ENCODE results near the gene PIGZ.
A peak's percentile ranks its signal among the peaks of the same experiment; 100 is the strongest.

PIGZ gene

GRCh38 chr3:196942226-196942914 lies 26.3 kb downstream of the PIGZ start, which contains the start of gene NCBP2:
Gene NCBP2, minus strand, starts transcription at chr3:196942528. Its CDS starts 25 bp downstream, at chr3:196942503.
- peaks cover 16% of the 10 kb centered on the region for H3K4me1 ChIP-seq (ENCODE audit: control insufficient read depth, insufficient read depth, low read length)
- peak within 1 kb of the TSS; percentile 98 for H3K4me2 ChIP-seq (ENCODE audit: low read length)
- peaks cover 19% of the 10 kb centered on the region for H3K36me3 ChIP-seq (ENCODE audit: insufficient read depth, low read length)
- H3K27me3 ChIP-seq (ENCODE audit: control insufficient read depth, insufficient read depth, low read length): no peaks in the 10 kb centered on the region
- H3K9me3 ChIP-seq (replicated peaks; ENCODE audit: low read length): no peaks in the 10 kb centered on the region
- H3K4me3 ChIP-seq (ENCODE audit: low read length): peak within 1 kb of the TSS; percentile 82
- peak within 1 kb of the TSS; percentile 96 for H3K9ac ChIP-seq (ENCODE audit: low read depth, low read length)

- H3K36me3 ChIP-seq (ENCODE audit: insufficient read depth, low read length): peaks cover 25% of the 10 kb centered on the region
Observed at GRCh38 chr3:196941729-196942225, 26.9 kb downstream of the PIGZ start.

GRCh38 chr3:196938576-196938975 lies 30.1 kb downstream of the PIGZ start:
- Histone ChIP-seq H3K4me2 (ENCODE audit: low read length) (no peak overlapping the region), H3K9me3 (replicated peaks; ENCODE audit: low read length) (no peaks in the 10 kb centered on the region), H3K27me3 (ENCODE audit: control insufficient read depth, insufficient read depth, low read length) (no peaks in the 10 kb centered on the region), H3K9ac (ENCODE audit: low read depth, low read length) (no peak overlapping the region), H3K4me3 (ENCODE audit: low read length) (no peak overlapping the region), H3K4me1 (ENCODE audit: control insufficient read depth, insufficient read depth, low read length) (peaks cover 13% of the 10 kb centered on the region), H3K36me3 (ENCODE audit: insufficient read depth, low read length) (peaks cover 57% of the 10 kb centered on the region)

More at GRCh38 chr3:196941729-196942225, 26.9 kb downstream of the PIGZ start:
- Histone ChIP-seq H3K9ac (ENCODE audit: low read depth, low read length) (peak overlapping the region; percentile 96), H3K27me3 (ENCODE audit: control insufficient read depth, insufficient read depth, low read length) (no peaks in the 10 kb centered on the region), H3K4me1 (ENCODE audit: control insufficient read depth, insufficient read depth, low read length) (peaks cover 16% of the 10 kb centered on the region), H3K4me2 (ENCODE audit: low read length) (peak overlapping the region; percentile 77), H3K9me3 (replicated peaks; ENCODE audit: low read length) (no peaks in the 10 kb centered on the region), H3K4me3 (ENCODE audit: low read length) (peak overlapping the region; percentile 82)

DNA sequence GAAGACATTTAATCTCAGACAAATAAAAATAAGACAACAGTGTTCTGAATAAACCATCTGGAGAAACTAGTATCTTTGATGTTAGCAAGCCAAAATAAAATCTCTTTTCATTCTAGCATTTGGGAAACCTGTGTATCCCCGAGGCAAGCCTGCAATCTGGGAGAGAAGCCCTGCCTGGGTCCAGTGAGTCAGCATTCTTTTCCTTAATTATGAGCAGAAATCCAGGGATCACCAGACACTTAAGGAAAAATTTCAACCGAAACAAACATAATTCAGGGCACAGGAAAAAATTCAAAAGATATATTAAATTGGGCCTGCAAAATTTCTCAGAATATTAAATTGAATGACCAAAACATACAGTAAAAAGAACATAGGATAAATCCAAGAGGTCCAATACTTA lies 30.5 kb downstream of the PIGZ start:
- peaks cover 8% of the 10 kb centered on the region for H3K4me1 ChIP-seq (ENCODE audit: control insufficient read depth, insufficient read depth, low read length)
- H3K27me3 ChIP-seq (ENCODE audit: control insufficient read depth, insufficient read depth, low read length): no peaks in the 10 kb centered on the region
- no peaks in the 10 kb centered on the region for H3K9me3 ChIP-seq (replicated peaks; ENCODE audit: low read length)
- no peak overlapping the region for H3K9ac ChIP-seq (ENCODE audit: low read depth, low read length)
- H3K36me3 ChIP-seq (ENCODE audit: insufficient read depth, low read length): peaks cover 60% of the 10 kb centered on the region
- no peak overlapping the region for H3K4me2 ChIP-seq (ENCODE audit: low read length)
- no peak overlapping the region for H3K4me3 ChIP-seq (ENCODE audit: low read length)

DNA sequence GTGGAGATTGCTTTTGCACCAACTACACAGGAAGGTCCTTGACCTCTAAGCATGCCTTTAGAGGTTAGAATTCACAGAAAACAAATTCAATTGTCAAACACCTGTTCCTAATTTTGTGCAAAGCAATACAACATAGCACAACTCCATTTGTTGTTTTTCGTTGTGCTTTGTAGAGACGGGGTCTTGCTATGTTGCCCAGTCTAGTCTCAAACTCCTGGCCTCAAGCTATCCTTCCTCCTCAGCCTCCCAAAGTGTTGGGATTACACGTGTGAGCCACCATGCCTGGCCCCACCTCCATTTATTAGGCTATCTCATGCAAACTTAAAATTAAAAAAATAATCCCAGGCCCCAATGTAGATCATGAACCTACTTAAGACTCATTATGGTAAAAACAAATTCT lies 32.3 kb downstream of the PIGZ start:
- Histone ChIP-seq H3K36me3 (ENCODE audit: insufficient read depth, low read length) (peaks cover 67% of the 10 kb centered on the region), H3K9ac (ENCODE audit: low read depth, low read length) (no peak overlapping the region), H3K4me3 (ENCODE audit: low read length) (no peak overlapping the region), H3K27me3 (ENCODE audit: control insufficient read depth, insufficient read depth, low read length) (no peaks in the 10 kb centered on the region), H3K9me3 (replicated peaks; ENCODE audit: low read length) (no peaks in the 10 kb centered on the region), H3K4me1 (ENCODE audit: control insufficient read depth, insufficient read depth, low read length) (peaks cover 8% of the 10 kb centered on the region), H3K4me2 (ENCODE audit: low read length) (no peak overlapping the region)

- Histone ChIP-seq H3K27me3 (ENCODE audit: control insufficient read depth, insufficient read depth, low read length) (no peaks in the 10 kb centered on the region), H3K9ac (ENCODE audit: low read depth, low read length) (no peak overlapping the region), H3K4me1 (ENCODE audit: control insufficient read depth, insufficient read depth, low read length) (no peaks in the 10 kb centered on the region), H3K4me3 (ENCODE audit: low read length) (no peak overlapping the region), H3K9me3 (replicated peaks; ENCODE audit: low read length) (no peaks in the 10 kb centered on the region), H3K36me3 (ENCODE audit: insufficient read depth, low read length) (peaks cover 76% of the 10 kb centered on the region), H3K4me2 (ENCODE audit: low read length) (no peak overlapping the region)
Observed at GRCh38 chr3:196932600-196932999, 36.0 kb downstream of the PIGZ start.

DNA sequence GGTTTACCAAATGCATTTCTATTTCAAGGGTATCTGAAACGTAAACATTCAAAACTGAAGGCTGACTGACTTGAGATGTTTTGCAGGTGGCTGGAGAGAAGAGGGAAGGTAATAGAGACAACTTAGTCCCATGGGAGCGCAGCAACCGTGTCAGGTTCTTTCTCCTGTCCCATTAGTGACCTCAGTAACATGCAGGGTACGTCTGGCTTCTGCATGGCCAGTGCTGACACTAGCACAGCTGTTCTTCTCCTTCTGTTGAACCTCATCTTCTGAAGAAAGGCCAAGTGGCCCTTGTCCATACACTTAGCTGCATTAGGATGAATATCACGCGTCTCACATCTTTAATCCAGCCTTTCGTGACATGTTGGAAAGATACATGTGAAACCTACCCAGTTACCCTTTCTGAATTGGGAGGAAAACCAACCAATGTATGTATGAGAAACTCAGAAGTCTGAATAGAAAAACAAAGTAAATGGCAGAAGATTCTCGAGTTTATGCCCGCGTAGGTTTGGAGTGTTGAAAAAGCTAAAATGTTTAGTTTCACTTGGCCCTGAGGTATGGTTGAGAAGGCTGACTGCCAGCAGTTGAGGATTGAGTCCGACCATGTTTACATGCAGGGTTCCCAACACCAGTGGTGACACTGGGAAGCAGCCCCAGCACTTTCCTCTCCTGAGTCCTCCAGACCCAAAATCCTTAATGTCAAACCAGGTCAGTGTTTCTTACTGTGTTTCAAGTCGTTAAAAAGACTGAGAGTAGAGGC lies 36.6 kb downstream of the PIGZ start:
- Histone ChIP-seq H3K4me3 (ENCODE audit: low read length) (no peak overlapping the region), H3K36me3 (ENCODE audit: insufficient read depth, low read length) (peaks cover 76% of the 10 kb centered on the region), H3K9ac (ENCODE audit: low read depth, low read length) (no peak overlapping the region), H3K4me2 (ENCODE audit: low read length) (no peak overlapping the region), H3K9me3 (replicated peaks; ENCODE audit: low read length) (no peaks in the 10 kb centered on the region), H3K27me3 (ENCODE audit: control insufficient read depth, insufficient read depth, low read length) (no peaks in the 10 kb centered on the region), H3K4me1 (ENCODE audit: control insufficient read depth, insufficient read depth, low read length) (no peaks in the 10 kb centered on the region)

DNA sequence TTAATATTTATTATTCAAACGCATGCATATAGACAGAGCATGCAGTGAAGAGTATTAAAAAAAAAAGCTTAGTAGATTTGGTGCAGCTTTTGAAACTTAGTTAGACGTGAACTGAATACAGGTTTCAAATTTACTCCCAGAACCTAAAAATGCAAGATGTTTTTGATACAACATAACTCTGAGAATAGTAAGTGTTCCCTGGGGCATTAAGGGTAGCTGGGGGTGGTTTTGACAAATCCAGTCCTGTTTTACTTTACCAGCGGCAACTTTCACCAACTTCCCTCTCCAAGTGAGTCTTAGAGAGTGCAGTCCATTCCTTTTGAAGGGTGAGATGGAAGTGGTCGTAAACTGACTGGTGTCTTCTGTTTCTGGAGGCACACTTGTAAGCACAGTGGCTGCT lies 37.5 kb downstream of the PIGZ start:
- Histone ChIP-seq H3K9ac (ENCODE audit: low read depth, low read length) (no peak overlapping the region), H3K4me3 (ENCODE audit: low read length) (no peak overlapping the region), H3K4me1 (ENCODE audit: control insufficient read depth, insufficient read depth, low read length) (no peaks in the 10 kb centered on the region), H3K36me3 (ENCODE audit: insufficient read depth, low read length) (peaks cover 67% of the 10 kb centered on the region), H3K27me3 (ENCODE audit: control insufficient read depth, insufficient read depth, low read length) (no peaks in the 10 kb centered on the region), H3K9me3 (replicated peaks; ENCODE audit: low read length) (no peaks in the 10 kb centered on the region), H3K4me2 (ENCODE audit: low read length) (no peak overlapping the region)

- no peaks in the 10 kb centered on the region for H3K4me1 ChIP-seq (ENCODE audit: control insufficient read depth, insufficient read depth, low read length)
- no peaks in the 10 kb centered on the region for H3K9me3 ChIP-seq (replicated peaks; ENCODE audit: low read length)
- no peak overlapping the region for H3K4me3 ChIP-seq (ENCODE audit: low read length)
- H3K9ac ChIP-seq (ENCODE audit: low read depth, low read length): no peak overlapping the region
- H3K4me2 ChIP-seq (ENCODE audit: low read length): no peak overlapping the region
- H3K27me3 ChIP-seq (ENCODE audit: control insufficient read depth, insufficient read depth, low read length): no peaks in the 10 kb centered on the region
- H3K36me3 ChIP-seq (ENCODE audit: insufficient read depth, low read length): peaks cover 51% of the 10 kb centered on the region
Observed at GRCh38 chr3:196927571-196928453, 40.8 kb downstream of the PIGZ start.

GRCh38 chr3:196920733-196921132 lies 47.9 kb downstream of the PIGZ start:
- Histone ChIP-seq H3K4me2 (ENCODE audit: low read length) (no peak overlapping the region), H3K9me3 (replicated peaks; ENCODE audit: low read length) (no peaks in the 10 kb centered on the region), H3K4me1 (ENCODE audit: control insufficient read depth, insufficient read depth, low read length) (no peaks in the 10 kb centered on the region), H3K9ac (ENCODE audit: low read depth, low read length) (no peak overlapping the region), H3K36me3 (ENCODE audit: insufficient read depth, low read length) (peaks cover 14% of the 10 kb centered on the region), H3K4me3 (ENCODE audit: low read length) (no peak overlapping the region), H3K27me3 (ENCODE audit: control insufficient read depth, insufficient read depth, low read length) (no peaks in the 10 kb centered on the region)

- no peak overlapping the region for H3K4me2 ChIP-seq (ENCODE audit: low read length)
- H3K27me3 ChIP-seq (ENCODE audit: control insufficient read depth, insufficient read depth, low read length): no peaks in the 10 kb centered on the region
- H3K9me3 ChIP-seq (replicated peaks; ENCODE audit: low read length): no peaks in the 10 kb centered on the region
- no peaks in the 10 kb centered on the region for H3K4me1 ChIP-seq (ENCODE audit: control insufficient read depth, insufficient read depth, low read length)
- peaks cover 20% of the 10 kb centered on the region for H3K36me3 ChIP-seq (ENCODE audit: insufficient read depth, low read length)
- H3K4me3 ChIP-seq (ENCODE audit: low read length): no peak overlapping the region
- H3K9ac ChIP-seq (ENCODE audit: low read depth, low read length): no peak overlapping the region
Observed at GRCh38 chr3:196918968-196919367, 49.7 kb downstream of the PIGZ start.
